HG03039 (cell line): ENCODE data around the gene DHCR7.

Experiments used
- ATAC-seq: cut with Tn5 transposase; IDR thresholded peaks from one replicate; pipeline ENCODE4 v1.9.1; 2021; ENCODE audit warnings: mild to moderate bottlenecking, moderate library complexity; ENCODE audit not compliant: unreplicated experiment

The DHCR7 gene

DNA sequence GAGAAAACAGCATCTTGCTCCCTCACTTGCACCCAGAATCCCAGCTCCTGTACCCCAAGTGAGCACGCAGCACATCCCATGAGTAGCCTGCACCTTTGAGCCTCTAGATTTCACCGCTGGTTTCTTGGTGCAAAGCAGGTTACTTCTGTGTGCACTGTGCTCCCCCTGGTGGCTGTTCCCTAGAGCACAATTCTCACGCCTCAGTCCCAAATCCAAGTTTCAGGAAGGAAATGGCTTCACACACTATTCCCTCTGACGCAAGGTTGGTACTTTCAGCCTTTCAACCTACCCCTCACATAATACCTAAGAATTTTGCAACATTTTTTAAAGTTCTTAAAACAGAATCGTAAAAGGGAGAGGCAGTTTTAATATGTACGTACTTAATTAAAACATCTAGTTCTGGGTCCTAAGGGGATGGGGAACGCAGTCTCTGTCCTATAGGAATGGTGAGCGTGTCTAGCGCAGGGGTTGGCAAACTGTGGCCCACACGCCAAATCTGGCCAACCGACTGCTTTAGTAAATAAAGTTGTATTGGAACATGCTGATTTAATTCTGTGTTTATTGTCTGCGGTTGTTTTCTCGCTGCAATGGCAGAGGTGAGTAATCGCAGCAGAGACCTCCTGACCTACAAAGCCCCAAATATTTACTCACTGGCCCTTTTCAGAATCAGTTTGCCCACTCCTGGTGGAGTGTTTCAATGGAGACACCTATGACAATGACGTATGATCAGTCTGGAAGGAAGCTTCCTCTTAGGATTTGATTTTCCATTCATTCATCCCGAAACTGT is 27.5 kb downstream of the DHCR7 start:
- no peak for ATAC-seq

DNA sequence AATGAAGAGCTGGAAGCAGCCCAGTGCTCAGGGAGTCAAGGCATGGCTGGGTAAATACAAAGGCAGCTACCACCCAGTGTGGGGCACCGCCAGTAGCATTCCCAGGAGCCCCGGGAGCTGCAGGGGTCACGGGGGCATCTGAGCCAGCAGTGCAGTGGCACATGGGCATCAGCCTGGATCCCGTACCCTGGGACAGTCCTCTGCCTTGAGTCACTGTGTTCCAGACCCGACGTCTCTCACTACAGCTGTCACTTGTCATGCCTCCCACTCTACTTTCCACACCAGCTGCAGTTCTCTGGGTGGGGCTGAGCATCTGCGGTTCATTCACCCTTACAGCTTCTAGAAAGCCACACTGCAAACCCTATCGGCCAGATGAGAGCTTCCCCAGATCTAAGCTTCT is 29.6 kb downstream of the DHCR7 start:
- no peak for ATAC-seq

DNA sequence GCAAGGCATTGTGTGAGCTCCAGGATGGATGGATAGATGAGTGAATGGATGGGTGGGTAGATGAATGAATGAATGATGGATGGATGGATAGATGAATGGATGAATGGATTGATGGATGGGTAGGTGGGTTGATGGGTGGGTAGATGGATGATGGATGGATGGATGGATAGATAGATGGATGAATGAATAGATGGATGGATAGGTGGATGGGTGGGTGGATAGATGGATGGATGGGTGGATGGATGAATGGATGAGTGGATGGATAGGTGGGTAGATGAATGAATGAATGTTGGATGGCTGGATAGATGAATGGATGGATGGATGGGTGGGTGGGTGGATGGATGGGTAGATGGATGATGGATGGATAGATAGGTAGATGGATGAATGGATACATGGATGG is 33.5 kb downstream of the DHCR7 start:
- no peak for ATAC-seq

DNA sequence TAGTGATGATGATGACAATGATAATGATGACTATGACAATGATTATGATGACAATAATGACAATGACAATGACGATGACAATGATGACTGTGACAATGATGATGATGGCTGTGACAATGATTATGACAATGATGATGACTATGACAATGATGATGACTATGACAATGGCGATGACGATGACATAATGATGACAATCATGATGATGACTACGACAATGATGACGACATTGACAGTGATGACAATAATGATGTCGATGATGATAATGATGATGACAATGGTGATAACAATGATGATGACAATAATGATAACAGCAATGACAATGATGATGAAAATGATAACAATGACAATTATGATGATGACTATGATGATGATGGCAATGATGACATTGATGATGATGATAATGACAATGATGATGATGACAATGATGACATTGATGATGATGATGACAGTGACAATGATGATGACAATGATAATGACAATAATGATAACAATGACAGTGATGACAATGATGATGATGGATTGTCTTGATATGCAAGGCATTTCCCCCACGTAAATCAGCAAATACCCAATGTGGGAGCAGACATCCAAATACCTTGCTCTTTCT is 37.7 kb downstream of the DHCR7 start:
- no peak for ATAC-seq

DNA sequence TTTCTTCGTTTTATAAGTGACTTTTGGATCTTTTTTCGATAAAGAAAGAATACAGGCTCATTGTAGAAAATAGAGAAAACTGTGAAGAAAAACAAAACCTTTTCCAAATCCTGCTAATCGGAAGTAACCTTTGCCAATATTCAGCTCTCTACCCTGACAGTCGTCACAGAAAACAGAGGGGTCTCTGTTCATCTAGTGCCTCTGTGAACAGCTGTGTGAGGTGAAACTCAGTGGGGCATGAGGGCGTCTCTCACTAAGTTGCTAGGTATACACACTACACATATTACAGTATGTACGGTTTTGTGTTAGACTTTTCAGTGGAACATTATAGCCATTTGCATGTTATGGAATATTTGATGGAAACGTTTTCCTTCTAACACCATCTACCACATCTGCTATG is 39.4 kb downstream of the DHCR7 start:
- ATAC-seq, result no peak

DNA sequence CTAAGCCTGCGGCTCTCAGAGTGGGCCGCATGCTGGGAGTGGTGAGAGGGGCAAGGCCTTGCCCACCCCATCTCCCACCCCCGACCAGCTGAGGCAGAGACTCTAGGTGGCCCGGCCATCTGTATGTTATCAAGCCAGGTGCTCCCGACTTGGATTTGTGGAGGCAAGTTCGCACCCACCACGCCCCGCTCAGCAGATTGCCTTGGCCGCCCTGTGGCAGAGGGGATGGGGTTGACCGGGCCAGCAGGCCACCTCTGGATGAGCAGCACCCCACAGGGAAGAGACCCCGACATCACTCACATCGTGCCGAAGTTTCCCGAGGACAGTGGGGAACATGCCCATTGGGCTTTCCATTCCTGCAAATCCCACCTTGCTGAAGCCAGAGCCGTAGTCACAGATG is 40.8 kb downstream of the DHCR7 start:
- no peak for ATAC-seq

DNA sequence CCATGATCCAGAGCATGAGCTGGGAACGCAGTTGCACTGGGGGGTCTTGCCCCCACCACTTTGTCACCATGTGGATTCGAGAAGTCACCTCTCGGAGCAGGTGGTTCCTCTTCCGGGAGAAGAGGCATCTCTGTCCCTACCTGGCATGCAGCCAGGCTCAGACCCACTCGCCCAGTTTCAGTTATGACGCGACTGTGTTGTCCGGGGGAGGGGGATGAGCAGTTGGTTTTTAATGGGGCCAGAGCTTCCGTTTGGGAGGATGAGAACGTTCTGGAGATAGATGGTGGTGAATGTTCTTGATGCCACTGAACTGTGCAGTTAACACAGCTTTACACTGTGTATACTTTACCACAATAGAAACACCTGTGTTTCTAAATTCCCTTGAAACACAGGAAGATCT is 41.5 kb downstream of the DHCR7 start:
- ATAC-seq, result no peak

DNA sequence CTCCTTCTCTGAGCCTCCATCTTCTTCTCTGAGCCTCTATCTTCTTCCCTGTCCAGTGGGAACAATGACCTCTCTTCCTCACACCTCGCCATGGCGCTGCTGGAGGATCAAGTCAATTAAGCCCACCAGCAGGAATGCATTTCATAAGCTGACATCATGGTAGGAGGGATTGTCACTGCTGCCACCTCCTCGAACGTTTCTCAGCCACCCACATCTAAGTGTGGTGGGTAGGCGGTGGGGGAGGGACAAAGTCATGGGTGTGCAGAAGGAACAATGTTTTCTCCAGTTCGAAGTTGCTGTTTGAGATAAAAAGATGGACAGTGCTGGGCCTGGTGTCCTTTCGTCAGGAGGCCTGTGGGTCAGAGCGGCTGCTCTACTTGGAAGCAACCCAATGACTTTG is 44.0 kb downstream of the DHCR7 start:
- no peak for ATAC-seq

DNA sequence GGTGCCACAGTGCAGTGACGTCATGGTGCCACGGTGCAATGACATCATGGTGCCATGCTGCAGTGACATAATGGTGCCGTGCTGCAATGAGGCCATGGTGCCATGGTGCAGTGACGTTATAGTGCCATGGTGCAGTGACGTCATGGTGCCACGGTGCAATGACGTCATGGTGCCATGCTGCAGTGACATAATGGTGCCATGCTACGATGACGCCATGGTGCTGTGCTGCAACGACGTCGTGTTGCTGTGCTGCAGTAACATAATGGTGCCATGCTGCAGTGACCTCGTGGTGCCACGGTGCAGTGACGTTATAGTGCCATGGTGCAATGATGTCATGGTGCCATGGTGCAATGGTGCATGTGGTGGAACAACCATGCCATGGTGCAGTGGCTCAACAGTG is 45.3 kb downstream of the DHCR7 start:
- no peak for ATAC-seq

DNA sequence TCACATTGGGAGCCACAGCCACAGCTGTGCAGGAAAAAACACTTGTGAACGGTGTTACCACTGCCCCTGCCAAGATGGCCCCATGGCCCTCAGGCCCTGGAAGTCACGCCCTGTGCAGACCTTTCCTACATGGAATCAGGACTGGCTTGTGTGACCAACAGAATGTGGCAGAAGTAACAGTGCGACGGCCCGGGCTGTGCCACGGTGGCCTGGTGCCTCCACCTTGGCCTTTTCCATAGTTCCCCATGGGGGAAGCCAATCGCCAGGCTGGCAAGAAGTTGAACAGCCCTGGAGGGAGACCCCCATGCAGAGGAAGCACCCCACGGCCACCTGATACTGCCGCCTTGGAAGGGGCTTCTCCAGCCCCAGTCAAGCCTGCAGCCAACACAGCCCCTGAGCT is 48.0 kb downstream of the DHCR7 start:
- ATAC-seq, result no peak

DNA sequence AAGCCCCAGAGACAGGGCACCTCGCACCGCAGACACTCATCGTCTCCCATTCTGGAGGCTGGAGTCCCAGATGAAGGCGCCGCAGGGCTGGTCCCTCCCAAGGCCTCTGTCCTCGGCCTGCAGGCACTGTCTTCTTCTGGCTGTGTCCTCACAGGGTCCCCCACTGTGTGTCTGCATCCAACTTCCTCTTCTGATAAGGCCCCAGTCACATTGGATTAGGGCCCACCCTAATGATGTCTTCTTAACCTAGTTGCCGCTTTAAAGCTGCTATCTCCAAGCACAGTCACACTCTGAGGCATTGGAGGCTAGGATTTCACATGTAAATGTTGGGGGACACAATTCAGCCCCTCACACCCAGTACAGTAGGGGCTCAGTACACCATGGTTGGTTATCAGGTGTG is 48.9 kb downstream of the DHCR7 start:
- ATAC-seq, result no peak

DNA sequence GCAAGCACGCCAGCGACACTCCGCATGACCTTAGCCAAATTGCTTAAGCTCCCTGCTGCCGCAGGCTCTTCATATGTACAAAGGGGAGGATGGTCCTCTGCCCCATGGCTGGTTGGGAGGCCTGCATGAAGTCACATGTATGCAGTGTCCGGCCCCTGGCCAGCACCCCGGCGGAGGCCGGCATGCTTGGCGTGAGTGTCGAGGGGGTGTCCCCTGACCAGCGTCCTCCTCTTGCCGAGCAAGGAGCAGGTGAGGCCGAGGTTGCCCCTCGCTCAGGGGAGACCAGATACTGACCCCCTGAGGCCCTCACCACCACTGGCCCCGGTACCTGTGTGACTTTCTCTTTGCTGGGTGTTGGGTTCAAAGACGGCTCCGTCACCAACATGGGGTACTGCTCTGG is 50.2 kb downstream of the DHCR7 start:
- no peak for ATAC-seq

DNA sequence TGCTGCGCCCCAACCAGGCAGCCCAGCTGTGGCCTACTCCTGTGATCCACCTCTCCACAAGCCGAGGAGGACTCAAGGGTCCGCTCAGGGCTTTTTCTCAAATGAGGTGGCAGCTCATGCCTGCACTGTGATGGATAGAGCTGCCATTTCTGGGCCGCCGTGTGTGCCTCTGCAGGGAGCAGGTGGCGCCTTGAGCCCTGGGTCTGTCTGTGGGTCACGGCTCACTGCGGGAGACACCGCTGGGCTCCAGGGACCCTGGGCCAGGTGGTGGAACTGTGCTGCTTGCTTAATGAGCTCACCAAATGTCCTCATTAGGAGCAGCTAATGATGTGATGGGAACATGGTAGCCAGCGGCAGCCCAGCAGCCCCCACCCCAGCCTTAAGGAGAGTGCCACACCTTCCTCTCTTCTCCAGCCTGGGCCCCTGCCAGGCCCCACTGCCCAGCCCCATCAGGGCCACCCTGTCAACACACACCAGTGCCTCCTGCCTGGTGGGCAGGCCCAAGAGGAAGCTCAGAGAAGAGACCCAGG is 50.8 kb downstream of the DHCR7 start:
- ATAC-seq, result no peak

DNA sequence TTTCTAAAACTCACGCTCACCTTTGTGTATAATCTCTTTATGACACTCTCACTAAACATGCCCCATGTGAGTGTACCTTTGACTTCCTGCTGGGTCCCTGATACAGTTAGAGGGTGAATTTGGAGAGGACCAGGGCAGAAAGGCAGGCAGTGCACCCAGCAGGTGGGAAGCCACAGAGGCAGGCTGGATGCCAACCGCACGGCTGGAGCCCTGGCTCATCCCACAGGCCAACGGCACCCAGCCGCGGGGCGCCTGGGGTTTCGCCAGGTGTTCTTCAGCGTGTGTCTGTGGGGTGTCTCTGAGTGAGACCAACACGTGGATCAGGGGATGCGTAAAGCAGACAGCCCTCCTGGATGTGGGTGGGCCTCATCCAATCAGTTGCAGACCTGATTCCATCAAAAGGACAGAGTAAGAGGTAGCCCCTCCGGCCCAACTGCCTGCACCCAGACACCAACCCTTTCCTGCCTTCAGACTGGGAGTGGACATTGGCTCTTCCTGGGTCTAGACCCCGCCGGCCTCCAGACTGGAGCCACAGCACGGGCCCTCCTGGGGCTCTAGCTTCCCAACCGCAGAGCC is 51.6 kb downstream of the DHCR7 start:
- ATAC-seq, result no peak

DNA sequence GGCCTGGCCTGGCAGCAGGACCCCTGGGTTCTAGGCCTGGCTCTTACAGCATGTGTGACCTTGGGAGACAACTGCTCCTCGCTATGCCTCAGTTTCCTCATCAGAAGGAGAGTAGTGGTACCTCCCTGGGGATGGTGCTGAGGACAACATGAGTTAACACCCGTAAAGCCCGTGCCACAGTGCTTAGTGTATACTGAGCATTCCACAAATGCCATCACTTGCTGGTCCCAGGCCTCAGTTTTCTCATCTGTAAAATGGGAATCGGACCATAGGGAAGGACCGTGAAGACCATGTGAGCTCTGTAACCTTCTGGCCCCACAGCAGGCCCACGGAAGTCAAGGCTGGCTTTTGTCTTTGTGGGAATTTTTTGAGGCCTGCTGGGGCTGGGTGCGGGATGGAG is 52.4 kb downstream of the DHCR7 start:
- ATAC-seq, result no peak

DNA sequence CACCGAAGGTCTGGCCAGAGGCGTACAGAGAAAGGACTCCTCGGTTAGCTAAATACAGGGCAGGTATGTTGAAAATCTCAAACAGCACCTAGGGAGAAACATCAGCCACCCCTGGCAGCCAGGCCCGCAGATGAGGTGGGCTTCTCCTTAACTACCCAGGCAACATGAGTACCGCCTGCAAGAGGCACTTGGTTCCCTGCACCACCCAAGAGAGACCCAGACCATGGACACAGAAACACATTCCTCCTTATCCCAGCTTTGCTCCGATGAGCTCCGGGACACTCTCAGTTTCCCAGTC is 53.0 kb downstream of the DHCR7 start:
- ATAC-seq, result no peak

DNA sequence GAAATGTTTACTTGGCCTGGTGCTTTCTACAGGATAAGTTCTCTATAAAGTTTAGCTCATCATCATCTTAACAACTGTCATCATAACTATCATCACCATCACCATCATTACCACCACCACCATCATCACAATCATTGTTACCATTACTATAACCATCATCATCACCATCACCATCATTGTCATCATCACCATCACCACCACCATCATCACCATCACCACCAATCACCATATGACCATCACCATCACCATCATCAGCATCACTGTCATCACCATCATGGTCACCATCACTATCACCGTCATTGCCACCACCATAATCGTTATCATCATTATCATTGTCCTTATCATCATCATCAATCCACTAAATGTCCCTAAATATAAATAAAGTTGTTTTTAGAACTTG is 54.9 kb downstream of the DHCR7 start:
- ATAC-seq, result no peak

DNA sequence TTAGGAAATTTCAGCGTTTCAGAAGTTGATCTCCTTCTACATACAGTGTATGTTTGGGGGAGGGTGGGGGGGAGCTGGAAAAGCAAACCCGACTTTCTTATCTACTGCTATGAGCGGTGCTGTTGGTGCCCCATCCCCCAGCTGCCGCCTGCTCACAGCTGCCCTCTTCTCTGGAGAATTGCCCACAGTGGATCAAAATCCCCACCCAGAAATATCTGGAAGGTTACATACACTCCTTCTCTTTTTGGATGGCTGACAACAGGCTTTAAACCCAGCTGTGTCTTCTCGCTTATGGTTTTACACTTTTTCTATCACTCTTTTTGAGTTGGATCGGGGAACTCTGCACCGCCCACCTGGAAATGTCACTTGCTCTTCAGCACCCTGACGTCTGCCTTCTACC is 56.4 kb downstream of the DHCR7 start:
- no peak for ATAC-seq

DNA sequence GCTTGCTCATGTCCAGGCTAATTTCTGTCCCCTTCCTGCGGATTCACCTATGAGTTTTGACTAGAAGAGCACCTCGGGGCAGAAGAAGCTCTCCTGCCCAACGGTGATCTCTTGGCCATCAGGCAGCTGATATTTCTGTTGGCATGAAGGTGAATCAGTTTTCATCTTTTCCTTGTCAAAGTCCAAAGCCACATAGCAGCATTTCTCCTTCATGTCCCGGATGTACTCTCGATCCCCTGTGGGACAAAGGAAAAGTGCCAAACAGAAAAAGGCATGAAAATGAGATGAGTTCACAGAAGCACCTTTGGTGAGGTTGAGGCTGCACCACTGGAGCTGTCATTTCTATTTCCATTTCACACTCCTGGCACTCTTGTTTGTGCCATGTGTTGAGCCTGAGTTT is 56.8 kb downstream of the DHCR7 start:
- no peak for ATAC-seq

DNA sequence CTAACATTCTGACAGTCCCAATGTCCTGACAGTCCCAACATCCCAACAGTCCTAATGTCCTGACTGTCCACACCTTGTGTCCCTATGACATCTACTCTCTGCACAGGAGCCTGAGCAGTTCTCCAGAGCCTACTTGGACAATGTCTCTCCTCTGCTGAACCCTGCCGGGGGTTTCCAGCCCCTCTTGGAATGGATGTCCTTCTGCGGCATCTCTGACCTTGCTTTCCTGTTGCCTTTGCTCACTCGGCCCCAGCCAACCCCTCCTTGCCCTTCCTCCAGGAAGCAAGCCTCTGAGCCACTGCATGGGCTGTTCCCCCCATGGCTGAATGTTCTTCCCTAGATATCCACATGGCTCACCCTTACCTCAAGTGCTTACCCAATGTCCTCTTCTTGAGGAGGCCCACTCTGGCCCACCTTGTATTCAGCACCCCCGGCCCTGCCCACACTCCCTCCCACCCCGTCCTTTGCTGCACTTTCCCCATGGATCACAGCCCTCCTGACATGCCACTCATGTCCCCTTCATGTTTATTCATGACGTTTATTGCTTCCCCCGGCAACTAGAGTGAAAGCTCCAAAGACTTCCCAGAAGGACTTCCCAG is 59.5 kb downstream of the DHCR7 start:
- ATAC-seq, result no peak

DNA sequence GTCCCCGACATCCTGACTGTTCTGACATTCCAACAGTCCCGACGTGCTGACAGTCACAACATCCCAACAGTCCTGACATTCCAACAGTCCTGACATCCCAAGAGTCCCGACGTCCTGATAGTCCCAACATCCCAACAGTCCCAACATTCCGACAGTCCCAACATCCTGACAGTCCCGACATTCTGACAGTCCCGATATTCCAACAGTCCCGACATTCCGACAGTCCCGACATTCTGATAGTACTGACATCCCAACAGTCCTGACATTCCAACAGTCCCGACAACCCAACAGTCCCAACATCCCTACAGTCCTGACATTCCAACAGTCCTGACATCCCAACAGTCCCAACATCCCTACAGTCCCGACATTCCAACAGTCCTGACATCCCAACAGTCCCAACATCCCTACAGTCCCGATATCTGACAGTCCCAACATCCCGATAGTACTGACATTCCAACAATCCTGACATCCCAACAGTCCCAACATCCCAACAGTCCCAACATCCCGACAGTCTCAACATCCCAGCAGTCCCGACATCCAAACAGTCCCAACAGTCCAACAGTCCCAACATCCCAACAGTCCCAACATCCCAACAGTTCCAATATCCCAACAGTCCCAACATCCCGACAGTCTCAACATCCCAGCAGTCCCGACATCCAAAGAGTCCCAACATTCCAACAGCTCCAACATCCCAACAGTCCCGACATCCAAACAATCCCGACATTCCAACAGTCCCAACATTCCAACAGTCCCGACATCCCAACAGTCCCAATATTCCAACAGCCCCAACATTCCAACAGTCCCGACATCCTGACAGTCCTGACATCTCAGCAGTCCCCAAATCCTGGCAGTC is 60.2 kb downstream of the DHCR7 start:
- no peak for ATAC-seq
